Left lung (tissue), 10 donors: Measurements from ENCODE around the gene METTL24. TPM values are rescaled to one million over a fixed set of nuclear protein-coding genes. Genes with fewer than 3 reads are reported as not detected.

Experiments
- ATAC-seq: fragments of 200-7000 bp; cut with Tn5 transposase; one replicate; pipeline ENCODE4 v1.9.1; 2020; ENCODE audit warnings: moderate library complexity
- DNase-seq, 4 donors: peaks; one replicate each; pipeline ENCODE4 v3.0.0-alpha.2; 2013 to 2020
- H3K27ac ChIP-seq, 2 donors: fragments of 200-600 bp; sonication (generic) in 1 of 2; one replicate each; pipeline versions ENCODE4 v1.5.0 to v1.8.0; 2020 to 2021
- H3K27me3 ChIP-seq, 2 donors: fragments of 200-600 bp; sonication (generic) in 1 of 2; one replicate each; pipeline versions ENCODE4 v1.5.0 to v1.8.0; 2020 to 2021
- H3K36me3 ChIP-seq, 2 donors: fragments of 200-600 bp; sonication (generic) in 1 of 2; one replicate each; pipeline versions ENCODE4 v1.5.0 to v1.8.0; 2020 to 2021
- H3K4me1 ChIP-seq, 2 donors: fragments of 200-600 bp; one replicate each; pipeline ENCODE4 v1.8.0; 2021
- H3K4me3 ChIP-seq, 2 donors: fragments of 200-600 bp; sonication (generic) in 1 of 2; one replicate each; pipeline versions ENCODE4 v1.5.0 to v1.8.0; 2020 to 2021; ENCODE audit warnings: mild to moderate bottlenecking in 1 of 2
- H3K9me3 ChIP-seq, 2 donors: fragments of 200-600 bp; sonication (generic) in 1 of 2; one replicate each; pipeline versions ENCODE4 v1.5.0 to v1.8.0; 2020 to 2021
- CTCF ChIP-seq, 2 donors: fragments of 200-600 bp; sonication (generic) in 1 of 2; IDR thresholded peaks; one replicate each; pipeline versions ENCODE4 v1.5.0 to v1.8.0; 2021; ENCODE audit warnings: antibody characterized with exemption in 2 of 2
- intact Hi-C, 2 donors: fragments of 100-400 bp; cut with DNase I; formaldehyde crosslinking; loops; one replicate each; pipeline versions ENCODE4 v1.11.2 to v1.14.2; 2022
- polyA plus RNA-seq, 6 donors: library from polyadenylated mRNA; unstranded; fragments of 120-200 nt; gene quantifications; one replicate each; pipeline ENCODE4 v1.2.1, GENCODE V29; 2013; ENCODE audit not compliant: insufficient read length in 6 of 6
- total RNA-seq, 2 donors: library from RNA; stranded (reverse); fragmentation: NEBNext Ultra II Directional; extraction: Animal tissue kit (Norgen Biotek cat#: 25700); gene quantifications; one replicate each; pipeline ENCODE4 v1.2.1, GENCODE V29; 2021
- donor health status: DM: no; HTN: yes; CAD: no.
- donor health status: DM: no; HTN: no; CAD: no.

Gene METTL24
- total and polyA plus RNA-seq, 8 donors, result 2.3 to 5.1 (median 3.2) TPM

- DNase-seq, result no peak
- Histone ChIP-seq H3K27ac (no peak overlapping the region), H3K36me3 (no peaks in the 10 kb centered on the region), H3K9me3 (no peaks in the 10 kb centered on the region), H3K27me3 (no peaks in the 10 kb centered on the region), H3K4me1 (no peaks in the 10 kb centered on the region), H3K4me3 (no peak overlapping the region)
- no peak for ATAC-seq
- TF ChIP-seq CTCF (IDR thresholded peaks at IDR 0.05), result no peak
- intact Hi-C loops, result no loop called here
Measured at GRCh38 chr6:110340392-110340965, 17.7 kb downstream of the METTL24 start.

GRCh38 chr6:110338820-110339470 is 19.2 kb downstream of the METTL24 start:
- Histone ChIP-seq H3K9me3 (no peaks in the 10 kb centered on the region), H3K4me1 (no peaks in the 10 kb centered on the region), H3K4me3 (no peak overlapping the region), H3K27ac (no peak overlapping the region), H3K36me3 (no peaks in the 10 kb centered on the region), H3K27me3 (no peaks in the 10 kb centered on the region)
- no peak for TF ChIP-seq CTCF (IDR thresholded peaks at IDR 0.05)
- no peak for ATAC-seq
- no peak for DNase-seq
- intact Hi-C loops, result no loop called here

- Histone ChIP-seq H3K27ac (no peak overlapping the region), H3K9me3 (no peaks in the 10 kb centered on the region), H3K27me3 (no peaks in the 10 kb centered on the region), H3K36me3 (no peaks in the 10 kb centered on the region), H3K4me1 (no peaks in the 10 kb centered on the region), H3K4me3 (no peak overlapping the region)
- no peak for TF ChIP-seq CTCF (IDR thresholded peaks at IDR 0.05)
- intact Hi-C loops, result no loop called here
- no peak for DNase-seq
- no peak for ATAC-seq
Measured at GRCh38 chr6:110337486-110337885, 20.7 kb downstream of the METTL24 start.

GRCh38 chr6:110334423-110335180 is 23.5 kb downstream of the METTL24 start:
- H3K9me3 ChIP-seq, result no peaks in the 10 kb centered on the region
- ATAC-seq (no peak), DNase-seq (no peak)
- TF ChIP-seq CTCF (IDR thresholded peaks at IDR 0.05), result no peak
- no peak overlapping the region for H3K4me3 ChIP-seq
- no peaks in the 10 kb centered on the region for H3K36me3 ChIP-seq
- intact Hi-C loops, result no loop called here
- no peaks in the 10 kb centered on the region for H3K27me3 ChIP-seq
- no peak overlapping the region for H3K27ac ChIP-seq
- H3K4me1 ChIP-seq, result peaks cover 0 to 3% of the 10 kb centered on the region in 2 donors

- ATAC-seq (no peak), DNase-seq (no peak)
- TF ChIP-seq CTCF (IDR thresholded peaks at IDR 0.05), result no peak
- intact Hi-C loops, result no loop called here
- Histone ChIP-seq H3K27me3 (no peaks in the 10 kb centered on the region), H3K4me1 (peaks cover 0 to 8% of the 10 kb centered on the region in 2 donors), H3K27ac (no peak overlapping the region), H3K36me3 (no peaks in the 10 kb centered on the region), H3K4me3 (no peak overlapping the region), H3K9me3 (no peaks in the 10 kb centered on the region)
Measured at GRCh38 chr6:110332281-110332680, 25.9 kb downstream of the METTL24 start.
